Hematopoietic multipotent progenitor cell treated with erythropoietin and hydrocortisone succinate and interleukin-3 and kit ligand, for 6 days (in vitro differentiated cells): ENCODE results near the gene KIF21B.
"Not testable (repeated sequence)": the region's sequence is repeated elsewhere in the genome, so short reads cannot be mapped to it uniquely, and the experiment has no call there.

Source experiments
- DNase-seq: peaks from one replicate; pipeline ENCODE4 v3.0.0-alpha.2; 2015

The KIF21B gene

DNA sequence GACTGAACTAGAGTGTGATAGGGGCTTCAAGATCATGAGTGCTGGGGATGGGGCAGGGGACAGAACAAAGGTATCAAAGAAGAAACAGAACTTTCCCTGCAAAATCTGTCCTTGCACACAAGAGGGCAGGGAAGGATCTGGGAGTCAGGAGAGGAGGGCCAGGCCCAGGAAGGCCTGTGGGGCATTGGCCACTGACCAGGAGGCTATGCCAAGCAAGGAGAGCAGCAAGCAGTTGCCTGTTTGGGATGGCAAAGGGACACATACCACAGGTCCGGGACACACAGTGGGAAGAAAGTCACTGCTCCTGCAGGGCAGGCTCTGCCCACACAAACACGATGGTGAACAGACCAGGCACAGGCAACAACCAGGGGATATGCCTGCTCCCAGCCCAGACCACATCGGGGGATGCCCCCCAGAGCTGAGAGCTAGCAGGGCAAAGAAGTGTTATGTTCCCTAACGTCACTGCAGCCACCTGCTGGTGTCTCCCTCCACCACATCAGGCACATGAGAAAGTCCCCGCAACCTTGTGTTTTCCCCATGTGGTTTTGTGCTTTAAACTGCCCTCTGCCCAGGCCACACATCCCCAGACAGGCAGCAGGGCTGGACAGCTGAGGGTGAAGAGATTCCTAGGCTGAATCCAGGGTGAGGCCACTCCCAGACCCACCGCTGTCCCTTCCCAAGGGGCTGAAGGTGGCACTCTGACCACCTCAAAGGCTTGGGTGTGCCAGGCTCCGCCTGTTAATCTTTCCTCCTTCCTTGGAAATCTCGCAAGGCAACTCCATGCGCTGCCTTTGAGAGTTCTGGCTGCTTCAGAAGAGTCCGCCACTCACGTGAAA, 53.6 kb downstream of the KIF21B start:
- no peak for DNase-seq

DNA sequence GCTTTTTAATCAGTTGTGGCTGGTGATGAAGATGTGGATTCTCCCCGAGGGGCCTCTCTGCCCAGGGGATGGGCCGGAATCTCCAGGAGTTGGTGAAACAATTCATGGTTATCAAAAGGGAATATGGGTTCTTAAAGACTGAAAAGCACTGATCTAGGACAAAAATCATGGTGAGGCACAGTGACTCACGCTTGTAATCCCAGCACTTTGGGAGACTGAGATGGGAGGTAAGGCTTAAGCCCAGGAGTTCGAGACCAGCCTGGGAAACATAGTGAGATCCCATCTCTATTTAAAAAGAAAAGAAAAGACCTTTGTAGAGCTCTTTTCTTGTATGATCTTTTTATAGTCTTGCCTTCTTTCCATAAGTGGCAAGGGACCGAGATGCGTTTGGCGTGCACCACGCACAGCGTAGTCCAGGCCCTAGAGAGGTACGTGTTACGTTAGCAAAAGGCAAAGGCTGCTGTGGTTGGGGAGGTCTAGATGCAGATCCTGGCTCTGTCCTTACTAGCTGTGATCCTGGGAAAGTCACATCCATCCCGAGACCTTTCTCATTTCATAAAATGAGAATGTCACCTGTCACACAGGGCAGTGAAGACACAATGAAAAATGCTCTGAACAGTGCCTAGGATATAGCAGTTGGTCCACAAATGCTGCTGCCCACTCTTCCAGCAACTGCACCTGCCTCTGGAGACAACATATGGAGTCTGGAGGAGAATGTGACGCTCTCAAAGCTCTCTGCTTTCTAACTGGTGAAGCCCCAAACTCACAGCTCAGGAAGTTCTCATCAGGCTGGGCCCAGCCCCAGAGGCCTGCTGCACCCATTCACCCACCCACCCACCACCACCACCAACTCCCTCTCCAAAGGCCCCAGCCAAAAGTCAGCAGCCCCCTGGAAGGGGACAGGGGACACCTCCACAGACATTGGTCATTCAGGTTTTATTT, 54.8 kb downstream of the KIF21B start:
- DNase-seq, result no peak

DNA sequence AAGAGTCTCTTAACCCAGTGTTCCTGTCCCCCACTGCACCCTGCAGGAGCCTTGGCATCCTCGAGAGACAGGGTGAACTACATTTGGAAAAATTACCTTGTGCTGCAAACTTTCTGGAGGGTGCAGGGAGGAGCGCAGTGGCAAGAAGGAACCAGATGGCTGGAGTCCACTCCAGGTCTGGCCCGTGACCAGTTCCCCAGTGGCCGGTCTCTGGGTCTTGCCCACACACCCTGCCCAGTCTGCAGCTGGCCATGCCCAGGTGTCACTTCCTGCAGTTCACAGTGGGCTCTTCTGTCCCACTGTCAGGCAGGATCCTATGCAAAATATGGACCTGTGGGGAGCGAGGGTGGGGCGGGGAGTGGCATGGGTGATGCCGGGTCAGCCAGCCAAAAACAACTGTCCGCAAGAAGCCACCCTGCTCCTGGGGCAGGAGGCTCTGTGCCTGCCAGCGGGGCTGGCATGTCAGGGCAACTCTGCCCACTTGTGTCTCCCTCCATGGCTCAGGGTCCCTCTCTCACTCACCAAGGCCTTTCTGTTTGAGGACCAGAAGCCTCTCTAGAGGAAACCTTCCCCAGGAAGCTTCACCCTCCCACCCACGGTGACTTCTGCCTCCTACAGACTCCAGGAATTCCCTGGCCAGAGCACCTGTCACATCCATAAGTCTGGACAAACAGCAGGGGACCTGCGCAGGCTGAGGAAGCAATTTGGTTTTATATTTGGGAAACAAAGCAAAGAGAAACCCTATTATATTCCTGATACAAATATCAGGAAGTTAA, 55.6 kb downstream of the KIF21B start:
- no peak for DNase-seq

DNA sequence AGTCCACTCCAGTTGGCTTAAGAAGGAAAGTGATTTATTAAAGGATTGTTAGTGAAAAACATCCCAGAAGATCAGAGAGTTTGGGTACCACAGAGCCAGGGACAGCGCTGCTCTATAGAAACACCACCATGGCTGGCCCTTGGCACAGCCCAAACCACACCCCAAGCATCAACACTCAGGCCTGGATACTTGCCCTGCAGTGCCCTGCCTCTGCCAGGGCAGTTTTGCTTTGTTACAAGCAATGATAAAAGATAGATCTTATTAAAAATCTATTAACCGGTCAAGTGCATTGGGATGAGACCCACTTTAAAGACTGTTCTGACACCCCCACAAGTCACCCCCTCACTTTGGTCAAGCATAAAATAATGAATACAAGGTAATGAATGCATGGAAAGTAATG, 56.6 kb downstream of the KIF21B start:
- DNase-seq, result no peak

DNA sequence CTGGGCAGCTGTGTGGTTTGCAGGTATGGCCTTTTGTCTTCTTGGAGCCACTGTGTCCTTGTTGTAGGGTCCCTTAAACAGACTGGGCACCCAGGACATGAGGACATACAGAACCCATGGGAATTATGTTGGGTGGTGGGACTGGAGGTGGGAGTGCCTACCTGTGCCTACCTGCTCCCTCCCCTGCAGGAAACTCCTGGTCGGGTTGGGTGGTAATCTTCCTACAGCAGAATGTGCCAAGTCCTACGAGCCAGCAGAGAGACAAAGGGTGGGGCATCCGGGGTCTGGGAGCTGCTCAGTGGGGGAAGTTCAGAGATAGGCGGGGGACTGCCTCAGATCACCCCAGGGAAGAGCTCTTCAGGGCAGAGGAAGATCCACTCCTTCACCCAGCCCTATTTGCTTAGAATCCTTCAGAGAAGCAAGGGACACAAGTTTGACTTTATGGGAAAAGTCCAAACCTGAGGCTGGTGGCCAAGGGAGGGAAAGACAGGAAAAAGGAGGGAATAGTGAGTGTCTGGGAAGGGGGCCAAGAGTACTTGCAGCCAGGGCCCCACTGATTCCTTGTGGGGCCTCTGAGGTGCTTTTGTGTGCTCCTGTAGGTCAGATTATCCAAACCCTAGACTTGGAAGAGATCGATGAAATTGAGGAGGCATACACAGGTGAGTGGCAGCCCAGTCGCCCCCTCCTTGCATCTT, 58.3 kb downstream of the KIF21B start:
- no peak for DNase-seq

DNA sequence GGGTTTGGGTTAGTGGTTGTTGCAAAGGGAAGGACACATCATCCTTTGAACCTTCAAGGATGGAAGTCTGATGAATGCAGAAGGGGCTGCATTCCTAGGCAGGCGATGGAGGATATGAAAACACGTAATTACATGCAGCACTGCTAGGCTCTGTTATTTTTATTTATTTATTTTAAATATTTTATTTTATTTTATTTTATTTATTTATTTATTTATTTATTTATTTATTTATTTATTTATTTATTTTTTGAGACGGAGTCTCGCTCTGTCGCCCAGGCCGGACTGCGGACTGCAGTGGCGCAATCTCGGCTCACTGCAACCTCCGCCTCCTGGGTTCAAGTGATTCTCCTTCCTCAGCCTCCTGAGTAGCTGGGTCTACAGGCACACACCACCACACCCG, 59.6 kb downstream of the KIF21B start:
- not testable (repeated sequence) for DNase-seq

DNA sequence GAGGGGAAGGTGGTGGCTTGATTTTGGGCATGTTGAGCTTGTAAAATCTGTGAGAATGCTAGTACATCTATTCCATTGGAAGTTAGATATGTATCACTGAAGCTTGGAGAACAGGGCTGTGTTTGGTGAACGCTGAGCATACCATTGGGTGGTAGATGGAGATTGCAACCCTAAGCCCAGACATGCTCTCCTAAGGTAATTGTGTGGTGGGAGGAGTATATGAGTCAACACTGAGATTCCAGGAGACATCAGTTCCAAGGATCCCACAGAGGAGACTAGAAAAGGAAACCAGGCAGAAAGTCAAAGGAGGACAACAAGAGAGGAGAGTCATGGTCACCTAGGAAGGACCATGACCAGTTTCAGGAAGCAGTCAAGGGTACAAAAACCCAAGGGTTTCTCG, 60.4 kb downstream of the KIF21B start:
- no peak for DNase-seq

DNA sequence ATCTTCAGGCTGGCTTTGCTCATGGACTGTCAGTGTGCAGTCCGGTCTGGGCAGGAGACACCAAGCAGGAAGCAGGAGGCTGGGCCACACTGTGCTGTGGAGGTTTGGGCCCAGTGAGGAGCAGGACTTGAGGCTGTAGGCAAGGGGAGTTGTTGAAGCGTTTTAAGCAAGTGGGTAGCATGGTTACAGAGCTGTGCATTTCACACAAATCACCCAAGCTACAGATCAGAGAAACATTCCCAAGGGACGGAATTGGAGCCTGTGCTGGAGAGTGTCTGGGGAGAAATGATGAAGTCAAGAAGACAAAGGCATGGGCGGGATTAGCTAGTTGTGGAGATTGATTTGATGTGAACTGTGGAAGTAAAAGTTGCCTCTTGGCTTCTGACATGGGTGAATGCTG, 60.9 kb downstream of the KIF21B start:
- DNase-seq, result no peak

DNA sequence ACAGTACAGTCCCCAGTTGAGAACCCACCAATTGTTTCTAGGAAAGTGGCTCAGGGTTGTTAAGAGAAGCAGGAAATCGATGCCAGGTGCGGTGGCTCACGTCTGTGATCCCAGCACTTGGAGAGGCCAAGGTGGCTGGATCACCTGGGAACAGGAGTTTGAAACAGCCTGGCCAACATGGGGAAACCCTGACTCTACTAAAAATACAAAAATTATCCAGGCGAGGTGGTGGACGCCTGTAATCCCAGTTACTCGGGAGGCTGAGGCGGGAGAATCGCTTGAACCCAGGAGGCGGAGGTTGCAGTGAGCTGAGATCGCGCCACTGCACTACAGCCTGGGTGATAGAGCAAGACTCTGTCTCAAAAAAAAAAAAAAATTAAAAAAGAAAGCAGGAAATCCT, 61.4 kb downstream of the KIF21B start:
- not testable (repeated sequence) for DNase-seq

DNA sequence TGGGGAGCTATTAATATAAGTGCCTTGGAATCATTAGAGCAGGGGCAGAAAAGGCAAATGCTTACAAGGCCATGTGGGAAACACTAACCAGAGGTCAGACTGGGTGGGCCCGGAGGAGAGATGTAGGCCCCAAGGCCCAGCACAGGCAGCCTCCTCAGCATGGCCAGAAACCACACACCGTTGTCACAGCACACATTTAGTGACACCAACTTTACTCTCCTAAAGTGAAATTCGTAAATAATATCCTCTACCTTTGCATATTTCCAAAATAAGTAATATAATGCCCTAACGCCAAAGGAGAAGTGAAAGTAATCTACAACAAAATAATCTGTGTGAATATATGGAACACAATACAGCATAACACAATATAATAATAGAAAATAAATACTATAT, 62.6 kb downstream of the KIF21B start:
- DNase-seq, result no peak

DNA sequence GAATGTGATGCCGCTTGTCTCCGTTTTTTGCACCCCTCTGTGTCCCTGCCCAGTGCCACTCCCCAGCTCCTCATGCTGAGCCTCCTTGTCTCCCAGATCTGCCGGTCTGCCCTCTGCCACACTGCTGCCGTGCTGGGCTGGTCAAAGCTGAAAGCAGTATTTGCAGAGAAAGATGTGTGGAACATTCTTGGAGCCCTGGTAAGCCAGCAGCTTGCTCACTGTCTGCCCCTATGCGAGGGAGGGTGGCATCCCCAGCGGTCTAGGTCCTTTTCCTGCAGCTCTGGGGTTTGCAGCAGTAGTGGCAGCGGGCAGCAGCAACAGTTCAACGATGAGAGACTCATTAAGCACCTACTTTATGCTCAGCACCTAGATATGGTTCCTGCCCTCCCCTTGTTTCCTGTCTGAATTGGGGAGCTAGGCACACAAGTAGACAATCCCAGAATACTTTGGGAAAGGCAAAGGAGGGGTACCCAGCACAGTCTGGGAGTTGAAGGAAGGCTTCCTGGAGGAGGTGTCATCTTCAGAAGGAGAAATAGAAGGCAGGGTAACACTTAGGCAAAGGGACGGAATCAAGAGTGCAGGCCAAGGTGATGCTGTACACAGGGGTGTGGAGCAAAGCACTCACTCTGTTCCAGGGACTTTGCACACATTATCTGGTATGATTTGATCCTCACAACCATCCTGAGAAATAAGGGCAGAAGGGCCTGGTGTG, 63.1 kb downstream of the KIF21B start:
- DNase-seq, result no peak

DNA sequence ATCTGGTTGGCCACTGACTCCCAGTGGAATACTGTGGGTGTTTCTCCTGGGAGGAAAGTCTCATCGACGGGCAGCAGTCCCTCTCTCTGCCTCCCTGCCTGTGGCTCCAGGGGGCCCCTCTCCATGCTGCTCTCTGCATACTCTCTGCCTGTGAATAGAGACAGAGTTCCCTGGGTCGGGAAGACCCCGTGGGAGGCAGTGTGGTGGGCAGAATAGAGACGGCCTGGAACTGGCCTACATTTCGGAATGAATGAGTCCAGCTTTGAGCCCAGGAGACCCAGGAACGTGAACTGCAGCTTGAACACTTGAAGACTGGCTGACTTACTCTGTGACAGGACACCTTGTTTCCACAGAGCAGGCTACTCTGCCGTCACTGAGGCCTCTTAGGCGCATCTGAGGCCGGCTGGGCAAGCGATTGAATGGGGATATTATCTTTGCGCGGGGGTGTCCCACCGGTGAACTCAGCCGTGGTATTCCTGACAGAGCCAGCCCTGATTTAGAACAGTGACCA, 64.0 kb downstream of the KIF21B start:
- DNase-seq, result no peak

DNA sequence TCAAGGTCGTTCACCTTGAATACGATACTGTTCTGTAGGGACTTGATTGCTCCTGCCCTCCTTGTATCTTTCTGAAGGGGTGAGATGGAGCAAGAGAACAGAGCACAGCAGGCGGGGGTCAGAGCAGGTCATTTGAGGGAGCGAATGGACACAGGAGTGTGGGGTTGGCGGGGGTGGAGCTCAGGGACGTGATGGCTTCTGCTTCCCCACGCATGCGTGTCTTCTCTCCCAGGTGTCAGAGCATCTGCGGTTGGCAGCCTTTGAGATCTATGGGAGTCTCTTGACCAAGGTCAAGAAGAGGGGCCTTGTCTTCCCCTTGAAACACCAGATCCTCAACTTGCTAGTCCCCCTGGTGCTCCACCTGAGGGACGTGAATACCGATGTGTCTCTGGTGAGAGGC, 64.9 kb downstream of the KIF21B start:
- no peak for DNase-seq

DNA sequence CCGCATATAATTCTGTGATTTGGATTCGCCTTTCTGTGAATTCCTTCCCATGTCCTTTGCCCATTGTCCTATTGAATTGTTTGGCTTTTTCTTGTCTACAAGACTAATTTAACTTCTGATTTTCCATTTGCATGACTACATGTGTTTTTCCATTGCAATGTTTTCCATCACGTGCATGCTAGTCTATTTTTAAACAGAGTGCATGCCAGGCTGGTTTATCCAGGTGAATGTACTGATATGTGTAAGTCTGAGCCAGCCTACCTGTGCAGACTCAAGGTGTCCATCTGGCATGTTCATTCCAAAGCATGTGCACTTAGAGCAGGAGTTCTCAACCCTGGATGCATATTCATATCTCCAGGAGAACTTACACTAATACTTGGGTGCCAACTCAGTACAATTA, 69.1 kb downstream of the KIF21B start:
- no peak for DNase-seq

DNA sequence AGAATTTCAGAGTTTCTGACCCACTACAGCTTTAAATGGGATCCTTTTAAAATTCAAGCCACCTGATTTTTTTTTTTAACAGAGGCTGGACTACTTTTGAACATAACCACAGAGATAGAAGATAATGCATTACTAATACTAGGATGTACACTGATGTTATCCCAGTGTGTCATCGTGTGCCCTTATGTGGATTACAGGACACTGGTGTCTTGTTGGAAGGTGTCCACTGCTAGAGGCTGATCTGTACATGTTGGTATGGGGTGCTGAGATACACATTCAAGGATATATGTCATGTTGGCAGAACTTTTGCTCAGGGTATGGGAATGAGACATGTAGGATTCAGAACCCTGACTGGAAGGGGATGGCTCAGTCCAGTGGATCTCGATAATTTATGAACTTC, 72.5 kb downstream of the KIF21B start:
- no peak for DNase-seq

DNA sequence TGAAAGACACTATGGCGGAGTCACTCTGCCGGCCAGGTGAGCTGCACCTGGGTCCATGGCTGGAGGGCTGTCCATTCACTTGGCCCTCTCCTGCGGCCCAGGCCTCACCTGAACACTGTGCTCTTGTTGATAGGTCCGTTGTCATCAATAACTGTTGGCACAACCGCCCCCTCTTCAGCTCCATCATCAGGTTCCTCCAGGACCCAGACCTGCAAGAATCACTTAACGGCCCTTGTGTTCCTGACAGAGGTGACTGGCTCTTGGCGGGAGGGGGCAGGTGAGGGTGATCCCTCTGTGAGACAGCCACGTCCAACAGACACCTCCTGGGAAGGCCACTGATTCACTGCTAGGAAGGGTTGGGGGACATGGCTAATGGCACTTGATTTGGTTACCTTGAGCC, 73.9 kb downstream of the KIF21B start:
- no peak for DNase-seq

DNA sequence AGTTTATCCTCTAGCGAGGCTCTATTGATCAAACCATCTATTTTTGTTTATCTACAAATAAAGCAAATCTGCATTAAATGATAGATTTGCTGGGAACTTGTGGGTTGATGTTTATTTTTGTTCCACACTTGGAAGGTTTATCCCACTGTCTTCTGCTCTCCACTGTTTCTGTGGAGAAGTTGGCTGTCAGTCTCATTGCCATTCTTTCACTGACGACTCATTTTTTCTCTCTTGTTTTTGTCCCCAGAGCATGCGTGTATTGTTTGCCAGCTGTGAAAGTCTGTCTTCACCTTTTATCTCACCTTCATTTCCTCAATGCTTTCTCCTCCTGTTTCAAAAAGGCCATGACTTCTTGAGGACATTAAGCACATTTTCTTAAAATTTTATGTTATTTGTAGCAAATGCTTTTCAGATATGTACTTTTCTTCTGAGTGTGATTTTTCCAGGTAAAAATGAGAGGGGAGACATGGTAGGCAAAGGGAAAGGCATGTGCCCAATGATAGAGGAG, 76.4 kb downstream of the KIF21B start:
- DNase-seq, result no peak

DNA sequence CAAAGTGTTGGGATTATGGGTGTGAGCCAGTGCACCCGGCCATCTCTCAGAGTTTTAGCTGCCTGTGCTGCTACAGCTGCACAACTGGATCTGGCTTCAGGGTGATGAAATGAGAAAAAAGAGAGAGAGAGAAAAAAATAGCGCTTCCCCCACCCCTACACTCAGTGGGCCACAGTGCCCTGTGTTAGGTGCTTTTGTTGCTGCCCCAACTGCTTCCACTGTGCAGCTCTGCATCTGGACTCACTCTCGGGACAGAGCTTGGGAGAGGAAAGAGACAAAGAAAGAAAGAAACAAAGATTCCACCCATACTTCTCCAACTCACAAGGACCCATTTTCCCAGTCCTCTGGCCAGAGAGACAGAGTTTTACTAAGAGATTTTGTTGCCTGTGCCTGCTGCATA, 78.4 kb downstream of the KIF21B start:
- DNase-seq, result no peak

DNA sequence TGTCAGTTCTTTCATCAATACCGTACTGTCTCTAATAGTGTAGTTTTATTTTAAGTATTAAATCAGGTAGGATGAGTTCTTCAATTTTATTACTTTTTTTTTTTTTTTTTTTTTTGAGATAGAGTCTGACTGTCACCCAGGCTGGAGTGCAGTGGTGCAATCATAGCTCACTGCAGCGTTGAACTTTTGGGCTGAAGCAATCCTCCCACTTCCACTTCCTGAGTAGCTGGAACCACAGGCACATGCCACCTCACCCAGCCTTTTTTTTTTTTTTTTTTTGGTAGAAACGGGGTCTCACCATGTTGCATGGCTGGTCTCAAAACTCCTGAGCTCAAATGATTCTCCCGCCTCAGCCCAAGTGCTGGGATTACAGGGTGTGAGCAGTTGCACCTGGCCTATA, 84.6 kb downstream of the KIF21B start:
- DNase-seq, result peak; percentile 60

DNA sequence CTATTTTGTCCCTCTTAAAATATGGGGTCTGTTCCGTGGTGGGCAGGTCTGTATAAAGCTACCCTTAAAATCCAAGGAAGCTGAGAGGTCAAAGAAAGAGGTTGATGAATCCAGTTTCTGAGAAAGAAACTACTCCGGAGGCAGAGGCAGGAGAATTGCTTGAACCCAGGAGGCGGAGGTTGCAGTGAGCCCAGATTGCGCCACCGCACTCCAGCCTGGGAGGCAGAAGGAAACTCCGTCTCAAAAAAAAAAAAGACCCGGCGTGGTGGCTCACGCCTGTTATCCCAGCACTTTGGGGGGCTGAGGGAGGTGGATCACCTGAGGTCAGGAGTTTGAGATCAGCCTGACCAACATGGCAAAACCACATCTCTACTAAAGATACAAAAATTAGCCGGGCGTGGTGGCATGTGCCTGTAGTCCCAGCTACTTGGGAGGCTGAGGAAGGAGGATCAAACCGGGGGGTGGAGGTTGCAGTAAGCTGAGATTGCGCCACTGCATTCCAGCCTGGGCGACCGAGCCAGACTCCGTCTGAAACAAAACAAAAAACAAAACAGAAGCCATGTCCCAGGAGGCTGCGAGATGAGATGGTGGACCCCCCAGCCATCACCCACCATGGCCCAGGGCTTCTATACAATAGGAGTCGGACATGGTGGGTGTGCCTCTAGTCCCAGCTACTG, 88.1 kb downstream of the KIF21B start:
- not testable (repeated sequence) for DNase-seq

DNA sequence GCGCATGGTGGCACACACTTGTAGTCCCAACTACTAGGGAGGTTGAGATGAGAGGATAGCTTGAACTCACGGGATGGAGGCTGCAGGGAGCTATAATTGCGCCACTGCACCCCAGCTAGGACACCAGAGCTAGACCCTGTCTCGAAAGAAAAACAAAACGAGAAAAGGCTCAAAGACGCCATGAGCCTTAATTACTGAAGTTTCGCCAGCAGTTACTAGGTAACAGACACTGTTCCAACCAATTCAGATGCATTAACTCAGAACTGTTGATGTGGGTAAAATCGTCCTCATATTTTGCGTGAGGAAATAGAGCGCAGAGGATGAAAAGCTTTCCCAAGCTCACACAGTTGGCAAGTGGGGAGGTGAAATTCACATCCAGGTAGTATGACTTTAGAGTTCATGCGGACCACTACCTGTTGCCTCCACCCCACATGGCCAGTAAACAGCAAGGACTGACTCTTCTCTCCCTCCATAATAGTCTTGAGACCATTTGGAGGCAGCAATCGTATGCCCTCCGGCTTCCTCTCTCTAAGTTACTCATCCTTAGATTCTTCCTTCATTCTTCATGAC, 88.8 kb downstream of the KIF21B start:
- DNase-seq, result no peak
